Stimulated activated CD4-positive, alpha-beta T cell treated with anti-CD3 and anti-CD28 coated beads, Interleukin-15, amount 100 ng/mL, for 1 hour (primary cell): Measurements from ENCODE around the gene DPY19L2.
"Not testable (repeated sequence)": the region's sequence is repeated elsewhere in the genome, so short reads cannot be mapped to it uniquely, and the experiment has no call there.

Experiments used
- DNase-seq, 2 donors: peaks; one replicate each; pipeline ENCODE4 v3.0.0-alpha.2; 2020; ENCODE audit warnings: low read depth in 1 of 2, low spot score in 1 of 2

DPY19L2 gene

DNA sequence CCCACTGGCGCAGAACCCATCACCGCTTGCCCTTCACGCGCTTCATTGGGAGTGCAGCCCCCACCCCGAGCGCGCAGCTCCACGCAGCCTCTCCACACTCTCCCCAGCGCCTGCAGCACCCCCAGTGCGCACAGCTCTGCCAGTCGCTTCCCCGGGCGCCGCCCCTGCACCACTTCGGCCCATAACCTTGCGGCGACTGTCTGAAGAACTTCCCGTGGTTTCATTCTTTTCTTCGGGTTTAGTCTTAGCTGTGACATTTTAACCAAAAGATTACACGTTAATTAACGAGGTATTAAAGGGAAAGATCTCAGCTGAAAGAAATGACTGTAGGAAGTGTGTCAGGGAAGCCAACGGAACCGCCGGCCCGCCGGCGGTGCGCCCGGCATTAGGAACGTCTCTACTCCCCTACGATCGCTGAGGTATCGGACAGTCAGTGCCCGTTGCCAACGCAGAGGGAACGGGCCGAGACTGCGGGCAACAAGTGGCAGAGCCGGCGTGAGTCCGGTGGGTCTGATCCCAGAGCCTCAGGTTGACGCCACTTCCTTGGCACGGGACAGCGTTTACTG lies 590 bp upstream of the DPY19L2 start:
- DNase-seq, result not testable (repeated sequence)

DNA sequence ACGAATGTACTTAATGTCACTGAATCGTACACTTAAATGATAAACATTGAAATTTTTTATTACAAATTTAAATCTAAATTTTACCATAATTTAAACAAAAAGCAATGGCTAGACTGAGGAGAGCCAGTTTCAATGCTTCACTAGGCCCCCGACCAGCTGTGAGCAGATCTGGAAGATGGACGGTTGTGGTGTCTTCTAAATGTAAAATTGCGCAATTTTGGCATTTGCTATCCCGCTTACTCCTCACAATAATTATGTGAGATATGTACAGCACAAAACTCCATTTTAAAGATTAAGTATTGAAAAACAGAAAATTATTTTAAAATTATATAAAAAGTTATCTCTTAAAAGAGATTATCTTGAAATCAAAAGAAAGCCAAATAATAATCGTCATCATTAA lies 5.3 kb downstream of the DPY19L2 start:
- DNase-seq, result not testable (repeated sequence)

DNA sequence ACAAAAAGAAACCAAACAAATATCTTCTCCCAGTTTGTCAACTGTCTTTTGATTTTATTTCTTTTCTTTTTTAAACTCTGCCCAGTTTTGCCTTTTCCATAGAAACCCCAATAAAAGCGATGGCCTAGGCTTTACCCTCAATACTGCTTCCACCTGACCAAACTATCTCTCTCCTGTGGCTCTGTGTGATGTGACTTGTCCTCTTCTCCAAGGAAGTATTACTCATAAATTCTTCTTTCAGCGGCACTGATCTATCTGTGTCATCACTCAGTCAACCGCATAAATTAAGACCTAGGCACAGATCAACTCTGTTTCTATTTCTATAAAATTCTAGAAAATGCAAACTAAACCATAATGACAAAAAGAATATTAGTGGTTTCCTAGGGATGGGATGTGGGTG lies 9.8 kb downstream of the DPY19L2 start:
- not testable (repeated sequence) for DNase-seq

DNA sequence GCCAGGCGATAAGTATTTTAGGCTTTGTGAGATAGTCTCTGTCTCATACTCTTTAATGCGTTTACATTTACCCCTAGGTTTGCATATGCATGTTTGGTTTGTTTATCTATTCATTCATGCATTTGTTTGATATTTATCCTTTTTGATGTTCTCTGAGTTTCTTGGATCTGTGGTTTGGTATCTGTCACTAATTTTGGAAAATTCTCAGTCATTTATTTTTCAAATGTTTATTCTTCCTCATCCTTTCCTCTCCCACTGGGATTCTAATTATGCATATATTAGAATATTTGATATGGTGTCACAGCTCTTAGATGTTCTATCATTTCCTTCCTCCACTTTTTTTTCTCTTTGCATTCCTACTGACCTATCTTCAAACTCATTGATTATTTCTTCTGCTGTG lies 11.9 kb downstream of the DPY19L2 start:
- not testable (repeated sequence) for DNase-seq

DNA sequence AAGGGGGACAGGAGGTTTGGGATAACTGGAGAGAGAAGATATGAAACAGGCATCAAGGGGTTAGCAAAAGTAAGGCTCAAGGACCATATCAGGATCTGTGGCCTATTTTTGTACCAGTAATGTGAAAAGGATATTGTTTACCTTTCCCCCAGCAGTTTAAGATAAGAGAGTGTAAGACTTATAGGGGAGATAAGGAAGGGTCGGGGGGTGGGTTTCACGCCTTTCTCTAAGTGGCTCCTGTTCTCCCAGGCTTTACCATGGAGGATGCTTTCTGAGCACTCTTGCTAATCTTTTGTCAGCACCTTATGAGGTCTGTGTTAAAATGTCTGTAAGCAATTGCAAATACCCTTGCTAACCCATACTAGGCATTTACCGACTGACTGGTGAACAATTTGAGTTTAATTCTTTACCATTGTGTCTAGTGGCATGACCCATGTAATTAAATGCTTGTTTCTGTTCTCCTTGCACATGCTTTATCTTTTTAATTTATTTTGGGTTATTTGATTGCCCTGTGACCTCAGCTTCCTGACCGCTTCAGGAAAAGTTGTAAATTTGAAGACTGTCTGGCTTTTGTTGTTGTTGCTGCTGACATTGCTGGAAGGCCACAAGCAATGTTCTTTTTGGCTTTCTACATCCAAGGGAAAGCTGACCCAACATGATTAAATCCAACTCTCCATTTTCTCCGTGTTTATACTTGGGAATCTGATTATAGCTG lies 12.6 kb downstream of the DPY19L2 start:
- not testable (repeated sequence) for DNase-seq

DNA sequence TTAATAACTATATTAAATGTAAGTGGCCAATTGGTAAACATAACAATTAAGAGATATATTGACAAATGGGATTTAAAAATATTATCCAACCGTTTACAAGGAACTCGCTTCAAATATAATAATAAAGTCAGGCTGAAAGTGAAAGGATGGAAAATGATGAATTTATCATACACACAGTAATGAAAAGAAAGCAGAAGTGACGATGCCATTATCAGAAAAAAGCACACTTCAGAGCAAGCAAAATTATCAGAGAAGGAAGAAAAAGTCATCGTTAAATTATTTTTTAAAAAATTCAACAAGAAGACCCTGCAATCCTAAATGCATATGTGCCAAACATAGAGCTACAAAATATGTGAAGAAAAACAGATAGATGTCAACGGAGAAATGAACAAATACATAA lies 13.8 kb downstream of the DPY19L2 start:
- not testable (repeated sequence) for DNase-seq

DNA sequence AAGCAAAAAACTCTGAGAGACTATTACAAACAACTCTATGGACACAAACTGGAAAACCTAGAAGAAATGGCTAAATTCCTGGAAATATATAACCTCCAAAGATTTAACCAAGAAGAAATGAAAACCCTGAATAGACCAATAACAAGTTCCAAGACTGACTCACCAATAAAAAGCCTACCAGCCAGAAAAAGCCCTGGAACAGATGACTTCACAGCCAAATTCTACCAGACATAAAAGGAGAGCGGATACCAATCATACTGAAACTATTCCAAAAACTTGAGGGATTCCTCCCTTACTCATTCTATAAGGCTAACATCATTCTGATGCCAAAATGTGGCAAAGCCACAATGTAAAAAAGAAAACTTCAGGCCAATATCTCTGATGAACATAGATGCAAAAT lies 18.8 kb downstream of the DPY19L2 start:
- DNase-seq, result not testable (repeated sequence)

DNA sequence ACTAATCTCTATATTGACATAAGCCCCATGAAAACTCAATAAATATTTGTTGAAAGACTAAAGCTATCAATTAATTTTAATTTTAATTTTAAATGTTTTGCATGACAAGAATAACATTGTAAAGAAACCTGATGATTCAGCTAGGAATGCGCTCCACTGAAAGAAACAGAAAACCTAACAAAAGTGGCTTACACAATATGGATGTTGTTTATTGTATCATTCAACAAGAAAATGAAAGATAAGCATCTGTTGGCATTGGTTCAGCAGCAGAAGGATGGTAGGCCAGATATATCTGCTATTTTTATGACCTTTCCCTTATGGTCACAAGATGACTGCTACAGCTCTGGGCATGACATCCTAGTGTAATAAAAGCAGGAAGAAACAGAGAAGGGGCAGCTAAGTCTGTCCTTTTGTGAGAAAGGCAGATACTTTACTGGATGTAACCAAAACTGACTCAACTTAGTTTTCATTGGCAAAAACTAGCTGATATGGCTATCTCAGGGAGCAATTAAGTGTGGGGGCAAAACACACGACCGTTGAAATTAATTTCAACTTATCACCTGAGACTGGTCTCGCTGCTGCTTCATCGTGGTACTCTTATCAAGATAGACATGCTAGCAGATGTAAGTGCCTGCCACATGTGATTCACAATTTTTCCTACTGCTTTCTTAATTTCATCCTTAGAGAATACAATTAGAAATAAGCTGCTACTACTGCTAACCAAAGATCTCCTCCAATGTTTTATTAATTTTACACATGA lies 24.7 kb downstream of the DPY19L2 start:
- DNase-seq, result not testable (repeated sequence)

DNA sequence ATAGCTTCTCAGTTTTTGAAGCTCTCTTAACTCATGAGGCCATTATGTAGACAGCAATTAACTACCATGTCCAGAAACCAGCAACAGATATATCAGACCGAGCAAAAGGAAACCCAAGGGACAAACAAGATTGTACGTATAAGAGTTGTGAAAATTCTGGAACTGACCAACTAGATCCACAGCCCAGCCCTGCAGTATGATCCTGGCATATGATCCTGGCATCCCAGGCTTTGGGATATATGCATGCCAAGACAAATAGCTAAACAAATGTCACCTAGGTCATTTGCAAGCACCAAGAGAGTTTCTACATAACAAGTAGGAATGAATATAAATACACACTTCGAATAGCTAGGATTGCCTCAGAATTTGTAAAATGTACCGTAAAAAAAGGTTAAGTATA lies 44.0 kb downstream of the DPY19L2 start:
- not testable (repeated sequence) for DNase-seq

DNA sequence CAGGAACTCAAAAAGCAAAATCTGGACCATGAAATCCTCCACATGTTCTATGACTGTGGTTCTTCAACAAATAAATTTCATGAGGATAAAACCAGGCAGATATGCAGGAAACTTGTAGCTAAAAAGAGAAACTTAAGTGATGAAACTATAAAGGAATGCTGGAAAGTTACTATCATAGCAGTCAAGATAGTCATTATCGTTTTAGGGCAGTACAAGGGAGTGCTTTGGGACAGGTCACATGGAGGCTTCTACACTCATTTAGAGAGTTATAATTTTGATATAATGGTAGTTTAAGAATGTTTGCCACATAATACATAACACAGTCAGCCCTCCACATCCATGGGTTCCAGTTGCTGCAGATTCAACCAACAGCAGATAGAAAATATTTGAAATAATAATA lies 52.7 kb downstream of the DPY19L2 start:
- not testable (repeated sequence) for DNase-seq

DNA sequence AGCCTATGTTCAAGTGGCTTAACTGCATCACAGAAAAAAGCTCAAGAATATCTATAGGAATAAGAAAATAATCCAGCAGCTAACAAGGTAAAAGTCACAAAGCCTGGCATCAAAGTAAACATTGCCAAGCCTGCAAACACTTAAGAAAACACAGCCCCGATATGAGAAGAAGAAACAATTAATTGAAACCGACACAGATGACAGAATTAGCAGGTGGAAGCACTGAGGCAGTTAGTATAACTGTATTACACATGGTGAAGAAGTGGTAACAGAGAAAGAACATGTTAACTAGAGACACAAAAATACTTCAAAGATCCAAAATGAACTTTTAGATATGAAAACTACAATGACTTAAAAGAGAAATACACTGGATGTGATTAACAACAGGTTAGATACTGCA lies 57.0 kb downstream of the DPY19L2 start:
- not testable (repeated sequence) for DNase-seq

DNA sequence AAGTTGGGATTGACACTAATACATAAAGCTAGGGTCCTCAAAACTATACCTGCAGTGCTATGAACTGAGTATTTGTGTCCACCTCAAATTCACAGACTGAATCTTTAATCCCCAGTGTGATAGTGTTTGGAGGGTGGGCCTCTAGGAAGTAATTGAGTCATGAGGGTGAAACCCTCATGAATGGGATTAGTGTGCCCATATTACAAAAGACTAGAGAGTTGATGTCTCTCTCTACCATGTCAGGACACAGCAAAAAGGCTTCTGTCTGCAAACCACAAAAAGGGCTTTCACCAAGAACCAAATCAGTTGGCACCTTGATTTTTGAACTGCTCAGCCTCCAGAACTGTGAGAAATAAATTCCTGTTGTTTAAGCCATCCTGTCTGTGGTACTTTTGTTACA lies 59.0 kb downstream of the DPY19L2 start:
- DNase-seq, result not testable (repeated sequence)

DNA sequence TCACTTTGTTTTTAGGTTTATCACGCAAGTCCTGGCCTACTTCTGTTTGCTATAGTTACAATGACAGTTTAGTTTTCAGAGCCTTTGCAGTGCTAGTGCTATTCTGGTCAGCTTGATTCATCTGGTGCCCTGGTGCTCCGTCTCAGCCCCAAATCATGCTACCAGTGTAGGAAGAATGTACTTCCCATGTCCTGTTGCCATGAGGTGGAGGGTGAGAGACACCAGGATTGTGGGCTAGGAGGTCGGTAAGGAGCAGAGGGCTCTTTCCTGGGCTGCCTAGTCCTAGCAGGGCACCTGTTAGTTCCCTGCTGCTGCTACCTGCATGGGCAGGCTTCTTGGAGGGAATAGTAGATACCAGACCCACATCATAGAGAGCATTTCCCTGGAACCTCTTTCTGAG lies 63.3 kb downstream of the DPY19L2 start:
- DNase-seq, result not testable (repeated sequence)

DNA sequence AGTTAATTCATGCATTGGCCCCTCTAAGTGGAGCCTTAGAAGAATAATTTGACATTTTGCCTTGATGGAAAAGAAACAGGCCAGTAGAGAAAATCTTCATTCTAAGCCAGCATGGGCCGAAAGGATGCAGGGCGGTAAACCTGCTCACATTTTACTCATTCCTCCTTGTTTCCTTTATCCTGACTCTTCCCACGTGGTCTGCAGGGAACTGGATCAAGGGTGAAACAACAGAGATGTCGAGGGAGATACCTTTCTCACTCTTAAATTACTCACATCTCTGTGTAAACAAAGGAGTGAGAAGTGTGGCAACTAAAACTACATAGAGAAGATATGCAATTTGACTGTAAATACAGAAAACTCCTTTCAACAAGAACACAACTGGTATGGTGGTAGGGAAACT lies 73.5 kb downstream of the DPY19L2 start:
- not testable (repeated sequence) for DNase-seq

DNA sequence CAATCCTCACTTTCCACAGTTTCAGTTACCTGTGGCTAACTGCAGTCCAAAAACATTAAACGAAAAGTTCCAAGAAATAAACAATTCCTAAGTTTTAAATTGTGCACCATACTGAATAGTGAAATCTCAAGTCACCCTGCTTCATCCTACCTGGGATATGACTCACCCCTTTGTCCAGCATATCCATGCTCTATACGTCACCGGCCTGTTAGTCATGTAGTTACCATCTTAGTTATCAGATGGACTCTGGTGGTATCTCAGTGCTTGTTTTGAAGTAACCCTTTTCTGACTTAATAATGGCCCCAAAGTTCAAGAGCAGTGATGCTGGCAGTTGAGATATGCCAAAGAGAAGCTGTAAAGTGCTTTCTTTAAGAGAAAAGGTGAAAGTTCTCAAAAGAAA lies 83.9 kb downstream of the DPY19L2 start:
- not testable (repeated sequence) for DNase-seq

DNA sequence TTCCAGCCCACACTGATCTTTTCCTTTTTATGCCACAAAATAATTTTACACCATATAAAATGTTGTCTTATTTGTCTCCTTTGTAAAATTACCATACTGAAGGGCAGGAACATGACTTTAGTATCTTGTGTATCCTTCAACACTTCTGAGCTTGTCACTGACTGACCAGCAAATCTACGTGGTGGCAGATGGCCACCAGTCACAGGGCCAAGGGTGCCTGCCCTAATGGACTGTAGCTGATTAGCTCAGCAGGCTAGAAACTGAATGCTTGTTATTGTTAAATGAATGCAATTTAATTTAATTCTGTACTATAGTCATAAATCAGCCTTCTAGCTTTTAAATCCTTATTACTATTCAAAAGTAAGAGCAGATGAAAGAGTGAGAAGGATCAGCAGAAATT lies 85.0 kb downstream of the DPY19L2 start:
- not testable (repeated sequence) for DNase-seq

DNA sequence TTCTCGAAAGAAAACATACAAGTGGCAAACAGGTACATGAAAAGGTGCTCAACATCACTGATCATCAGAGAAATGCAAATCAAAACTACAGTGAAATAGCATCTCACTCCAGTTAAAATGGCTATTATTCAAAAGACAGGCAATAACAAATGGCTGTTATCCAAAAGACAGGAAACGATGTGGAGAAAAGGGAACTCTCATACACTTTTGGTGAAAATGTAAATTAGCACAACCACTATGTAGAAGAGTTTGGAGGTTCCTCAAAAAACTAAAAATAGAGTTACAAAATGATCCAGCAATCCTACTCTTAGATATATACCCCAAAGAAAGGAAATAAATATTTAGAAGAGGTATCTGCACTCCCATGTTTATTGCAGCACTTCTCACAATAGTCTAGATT lies 90.7 kb downstream of the DPY19L2 start:
- DNase-seq, result not testable (repeated sequence)

DNA sequence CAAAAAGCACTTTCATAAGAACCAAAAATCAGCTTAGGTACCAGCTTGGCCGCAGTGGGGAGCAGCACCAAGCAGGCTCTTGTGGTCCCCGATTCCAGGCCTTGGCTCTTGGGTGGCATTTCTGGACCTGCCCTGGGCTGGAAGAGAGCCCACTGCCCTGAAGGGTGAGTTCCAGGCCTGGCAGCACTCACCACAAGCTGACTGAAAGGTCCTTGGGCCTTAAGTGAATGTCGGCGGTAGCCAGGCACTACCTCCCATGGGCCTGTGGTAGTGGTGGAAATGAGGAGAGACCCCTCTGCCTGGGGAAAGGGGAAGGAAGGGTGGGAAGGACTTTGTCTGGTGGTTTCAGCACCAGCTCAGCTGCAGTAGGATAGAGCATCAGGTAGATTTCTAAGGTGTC lies 96.3 kb downstream of the DPY19L2 start:
- DNase-seq, result not testable (repeated sequence)

DNA sequence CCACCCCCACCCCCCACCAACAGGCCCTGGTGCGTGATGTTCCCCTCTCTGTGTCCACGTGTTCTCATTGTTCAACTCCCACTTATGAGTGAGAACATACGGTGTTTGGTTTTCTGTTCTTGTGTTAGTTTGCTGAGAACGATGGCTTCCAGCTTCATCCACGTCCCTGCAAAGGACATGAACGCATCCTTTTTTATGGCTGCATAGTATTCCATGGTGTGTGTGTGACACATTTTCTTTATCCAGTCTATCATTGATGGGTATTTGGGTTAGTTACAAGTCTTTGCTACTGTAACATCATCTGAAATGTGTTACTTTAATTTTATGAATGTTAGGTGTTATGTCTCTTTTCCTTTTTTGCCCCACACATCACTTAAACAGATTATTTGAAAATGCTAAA lies 109.8 kb downstream of the DPY19L2 start:
- not testable (repeated sequence) for DNase-seq

DNA sequence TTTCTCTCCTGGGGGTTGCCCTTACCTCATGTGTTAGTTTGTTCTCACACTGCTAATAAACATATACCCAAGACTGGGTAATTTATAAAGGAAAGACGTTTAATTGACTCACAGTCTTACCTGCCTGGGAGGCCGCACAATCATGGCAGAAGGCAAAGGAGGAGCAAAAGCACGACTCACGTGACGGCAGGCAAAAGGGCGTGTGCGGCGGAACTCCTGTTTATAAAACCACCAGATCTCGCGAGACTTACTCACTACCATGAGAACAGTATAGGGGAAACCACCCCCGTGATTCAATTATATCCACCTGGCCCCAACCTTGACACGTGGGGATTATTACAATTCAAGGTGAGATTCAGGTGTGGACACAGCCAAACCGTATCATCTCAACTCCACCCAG lies 116.9 kb downstream of the DPY19L2 start:
- DNase-seq, result not testable (repeated sequence)

DNA sequence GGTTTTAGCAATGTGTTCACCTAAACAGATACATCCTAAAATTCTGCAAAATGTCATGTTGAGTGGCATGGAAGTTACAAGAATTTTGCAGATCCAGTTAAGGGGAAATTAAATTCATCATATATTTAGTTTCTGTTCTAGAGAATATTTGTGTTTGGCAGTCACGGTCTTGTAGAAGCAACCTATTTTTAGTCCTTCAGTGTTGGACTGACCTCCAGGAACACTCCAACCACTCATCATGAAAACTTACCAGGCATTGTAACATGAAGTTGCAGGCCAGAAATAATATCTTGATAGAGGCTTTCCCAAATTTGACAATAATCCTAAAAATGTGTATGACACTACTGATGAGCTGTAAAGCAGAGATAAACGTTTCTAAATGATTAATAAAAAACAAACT lies 119.3 kb downstream of the DPY19L2 start:
- not testable (repeated sequence) for DNase-seq

DNA sequence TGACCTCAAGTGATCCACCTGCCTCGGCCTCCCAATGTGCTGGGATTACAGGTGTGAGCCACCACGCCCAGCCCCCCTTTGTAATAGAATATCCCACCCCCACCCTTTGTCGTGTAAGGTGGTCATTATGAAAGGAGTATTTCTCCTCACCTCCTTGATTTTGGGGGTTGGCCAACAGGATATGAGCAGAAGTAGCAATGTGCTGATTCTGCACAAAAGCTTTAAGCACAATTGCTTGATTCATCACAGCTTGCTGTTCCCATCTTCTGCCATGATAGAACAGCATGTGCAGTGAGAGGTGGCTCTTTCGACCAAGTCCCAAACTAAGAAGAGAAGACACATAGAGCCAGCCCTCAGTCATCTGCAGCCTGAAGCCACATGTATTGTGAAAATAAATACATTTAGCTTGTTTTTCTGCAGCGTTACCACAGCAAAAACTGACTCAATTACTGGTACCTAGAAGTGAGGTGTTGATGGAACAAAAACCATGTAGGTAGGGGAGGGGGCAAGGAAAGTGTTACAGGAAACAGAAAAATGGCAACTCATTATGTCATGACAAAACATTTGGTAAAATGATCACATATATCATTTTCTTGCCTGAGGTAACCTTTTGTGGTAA lies 122.9 kb downstream of the DPY19L2 start:
- not testable (repeated sequence) for DNase-seq
